ENCODE data around the gene DCUN1D4. TPM values are rescaled to one million over a fixed set of nuclear protein-coding genes. Genes with fewer than 3 reads are reported as not detected.
"Not testable (repeated sequence)": the region's sequence is repeated elsewhere in the genome, so short reads cannot be mapped to it uniquely, and the experiment has no call there.

DCUN1D4 gene
- total RNA-seq, 1 experiment from 2014 or later, result 151 TPM

- H3K9me3 ChIP-seq, result peaks cover 2% of the 10 kb centered on the region; the same call in 1 of the 2 replicates
- no peaks in the 10 kb centered on the region for H3K27me3 ChIP-seq
- H3K36me3 ChIP-seq, result peaks cover 60% of the 10 kb centered on the region
- DNase-seq, result no peak
- no peak overlapping the region for H3K4me3 ChIP-seq
Observed at GRCh38 chr4:51918251-51918650, 75.3 kb downstream of the DCUN1D4 start.

GRCh38 chr4:51923343-51923742 lies 80.4 kb downstream of the DCUN1D4 start:
- Histone ChIP-seq H3K36me3 (peaks cover 9% of the 10 kb centered on the region), H3K27me3 (no peaks in the 10 kb centered on the region)
- DNase-seq, result no peak

GRCh38 chr4:51925307-51925706 lies 82.4 kb downstream of the DCUN1D4 start:
- Histone ChIP-seq H3K4me3 (no peak overlapping the region), H3K36me3 (no peaks in the 10 kb centered on the region), H3K9me3 (peaks cover 1% of the 10 kb centered on the region; the same call in 1 of the 2 replicates), H3K27me3 (no peaks in the 10 kb centered on the region)
- DNase-seq, result no peak

More at GRCh38 chr4:51923343-51923742, 80.4 kb downstream of the DCUN1D4 start:
- H3K9me3 ChIP-seq, result peaks cover 2% of the 10 kb centered on the region; the same call in 1 of the 2 replicates
- no peak overlapping the region for H3K4me3 ChIP-seq

GRCh38 chr4:51930557-51930956 lies 87.6 kb downstream of the DCUN1D4 start:
- peaks cover 3% of the 10 kb centered on the region for H3K9me3 ChIP-seq
- no peak for DNase-seq
- no peaks in the 10 kb centered on the region for H3K36me3 ChIP-seq
- no peak overlapping the region for H3K4me3 ChIP-seq
- H3K27me3 ChIP-seq, result no peaks in the 10 kb centered on the region

- no peaks in the 10 kb centered on the region for H3K27me3 ChIP-seq
- H3K36me3 ChIP-seq, result no peaks in the 10 kb centered on the region
- no peak overlapping the region for H3K4me3 ChIP-seq
- no peak for DNase-seq
- peaks cover 8% of the 10 kb centered on the region for H3K9me3 ChIP-seq
Observed at GRCh38 chr4:51931461-51931860, 88.5 kb downstream of the DCUN1D4 start.

- H3K36me3 ChIP-seq, result no peaks in the 10 kb centered on the region
- peak; percentile 76 for DNase-seq
Observed at GRCh38 chr4:51932261-51932660, 89.3 kb downstream of the DCUN1D4 start.

GRCh38 chr4:51932684-51933083 lies 89.7 kb downstream of the DCUN1D4 start:
- Histone ChIP-seq H3K4me3 (no peak overlapping the region), H3K9me3 (peaks cover 12% of the 10 kb centered on the region), H3K27me3 (no peaks in the 10 kb centered on the region), H3K36me3 (no peaks in the 10 kb centered on the region)
- no peak for DNase-seq

More at GRCh38 chr4:51932261-51932660, 89.3 kb downstream of the DCUN1D4 start:
- Histone ChIP-seq H3K4me3 (no peak overlapping the region), H3K9me3 (peaks cover 12% of the 10 kb centered on the region), H3K27me3 (no peaks in the 10 kb centered on the region)

- not testable (repeated sequence) for H3K4me3 ChIP-seq
- peaks cover 20% of the 10 kb centered on the region for H3K9me3 ChIP-seq
Observed at GRCh38 chr4:51940460-51940859, 97.5 kb downstream of the DCUN1D4 start.

GRCh38 chr4:51942108-51942832 lies 99.3 kb downstream of the DCUN1D4 start:
- DNase-seq, result peak; percentile 75
- H3K9me3 ChIP-seq, result peaks cover 11% of the 10 kb centered on the region
- H3K36me3 ChIP-seq, result no peaks in the 10 kb centered on the region
- no peak overlapping the region for H3K4me3 ChIP-seq
- no peaks in the 10 kb centered on the region for H3K27me3 ChIP-seq

More at GRCh38 chr4:51940460-51940859, 97.5 kb downstream of the DCUN1D4 start:
- H3K27me3 ChIP-seq, H3K36me3 ChIP-seq, DNase-seq: not testable (repeated sequence)

GRCh38 chr4:51942833-51943215 lies 99.9 kb downstream of the DCUN1D4 start:
- H3K4me3 ChIP-seq, result 0 out of 2 replicates have a peak overlapping the region, but pooled peaks have one; percentile 1
- H3K27me3 ChIP-seq, result no peaks in the 10 kb centered on the region
- H3K9me3 ChIP-seq, result peaks cover 11% of the 10 kb centered on the region
- no peak for DNase-seq
- H3K36me3 ChIP-seq, result no peaks in the 10 kb centered on the region

GRCh38 chr4:51943221-51943620 lies 100.3 kb downstream of the DCUN1D4 start:
- 0 out of 2 replicates have a peak overlapping the region, but pooled peaks have one; percentile 1 for H3K4me3 ChIP-seq
- no peaks in the 10 kb centered on the region for H3K27me3 ChIP-seq
- peaks cover 13% of the 10 kb centered on the region for H3K9me3 ChIP-seq
- DNase-seq, result peak; percentile 58
- H3K36me3 ChIP-seq, result no peaks in the 10 kb centered on the region

- Histone ChIP-seq H3K27me3 (no peaks in the 10 kb centered on the region; the same call in none of the 2 replicates), H3K4me3 (no peak overlapping the region), H3K9me3 (peaks cover 3% of the 10 kb centered on the region), H3K36me3 (no peaks in the 10 kb centered on the region)
- DNase-seq, result no peak
Observed at GRCh38 chr4:51958199-51958968, 115.4 kb downstream of the DCUN1D4 start.

- no peaks in the 10 kb centered on the region; the same call in none of the 2 replicates for H3K27me3 ChIP-seq
- no peaks in the 10 kb centered on the region; the same call in 1 of the 2 replicates for H3K9me3 ChIP-seq
- peak; percentile 69 for DNase-seq
- no peaks in the 10 kb centered on the region for H3K36me3 ChIP-seq
- H3K4me3 ChIP-seq, result no peak overlapping the region
Observed at GRCh38 chr4:51960486-51960885, 117.5 kb downstream of the DCUN1D4 start.

GRCh38 chr4:51963841-51964517 lies 121.0 kb downstream of the DCUN1D4 start:
- H3K4me3 ChIP-seq, result no peak overlapping the region
- no peak for DNase-seq
- H3K27me3 ChIP-seq, result no peaks in the 10 kb centered on the region; the same call in 1 of the 2 replicates
- no peaks in the 10 kb centered on the region for H3K36me3 ChIP-seq
- H3K9me3 ChIP-seq, result peaks cover 6% of the 10 kb centered on the region; the same call in 1 of the 2 replicates

GRCh38 chr4:51965862-51966261 lies 122.9 kb downstream of the DCUN1D4 start:
- DNase-seq, result no peak

More at GRCh38 chr4:51965862-51966261, 122.9 kb downstream of the DCUN1D4 start:
- Histone ChIP-seq H3K36me3 (no peaks in the 10 kb centered on the region), H3K27me3 (peaks cover 4% of the 10 kb centered on the region), H3K4me3 (no peak overlapping the region), H3K9me3 (peaks cover 6% of the 10 kb centered on the region; the same call in 1 of the 2 replicates)
